Tibial artery (tissue), 4 donors: ENCODE results near the gene ACOT2.
A peak's percentile ranks its signal among the peaks of the same experiment; 100 is the strongest.
"Not testable (repeated sequence)": the region's sequence is repeated elsewhere in the genome, so short reads cannot be mapped to it uniquely, and the experiment has no call there.

Source experiments
- DNase-seq, 2 donors: peaks; one replicate each; pipeline ENCODE4 v3.0.0-alpha.2; 2019
- H3K27ac ChIP-seq, 2 donors: fragments of 200-600 bp; sonication (generic) in 1 of 2; 1 replicate in 1 of 2; 2 replicates in 1 of 2; pipeline ENCODE4 v1.5.1; 2018 to 2019; ENCODE audit warnings: mild to moderate bottlenecking in 1 of 2
- H3K27me3 ChIP-seq, 2 donors: fragments of 200-600 bp; sonication (generic) in 1 of 2; one replicate each; pipeline versions ENCODE4 v1.5.1 to v1.6.0; 2016 to 2019
- H3K36me3 ChIP-seq, 3 donors: fragments of 200-600 bp; sonication (generic) in 2 of 3; one replicate each; pipeline ENCODE4 v1.5.1; 2016 to 2019; ENCODE audit warnings: mild to moderate bottlenecking in 2 of 3
- H3K4me1 ChIP-seq, 4 donors: fragments of 200-600 bp; sonication (generic) in 2 of 4; 1 replicate in 3 of 4; 2 replicates in 1 of 4; pipeline ENCODE4 v1.5.1; 2016 to 2019
- H3K4me3 ChIP-seq, 2 donors: fragments of 200-600 bp; sonication (generic) in 1 of 2; 1 replicate in 1 of 2; 2 replicates in 1 of 2; pipeline ENCODE4 v1.5.1; 2018 to 2019; ENCODE audit warnings: mild to moderate bottlenecking in 2 of 2
- H3K9me3 ChIP-seq, 3 donors: fragments of 200-600 bp; sonication (generic) in 1 of 3; one replicate each; pipeline ENCODE4 v1.5.1; 2016 to 2019
- intact Hi-C: fragments of 100-400 bp; cut with DNase I; formaldehyde crosslinking; loops from one replicate; pipeline ENCODE4 v1.15.0; 2023; ENCODE audit warnings: low total_unique reads
- TF ChIP-seq, protein P1 (sequence below), 2 experiments: fragments of 200-600 bp in 1 of 2; fragments of 450-650 bp in 1 of 2; IDR thresholded peaks; one replicate each; pipeline ENCODE4 v1.5.1; 2017 to 2019; ENCODE audit warnings: antibody characterized with exemption in 2 of 2, mild to moderate bottlenecking in 1 of 2, moderate library complexity in 1 of 2

The ACOT2 gene

DNA sequence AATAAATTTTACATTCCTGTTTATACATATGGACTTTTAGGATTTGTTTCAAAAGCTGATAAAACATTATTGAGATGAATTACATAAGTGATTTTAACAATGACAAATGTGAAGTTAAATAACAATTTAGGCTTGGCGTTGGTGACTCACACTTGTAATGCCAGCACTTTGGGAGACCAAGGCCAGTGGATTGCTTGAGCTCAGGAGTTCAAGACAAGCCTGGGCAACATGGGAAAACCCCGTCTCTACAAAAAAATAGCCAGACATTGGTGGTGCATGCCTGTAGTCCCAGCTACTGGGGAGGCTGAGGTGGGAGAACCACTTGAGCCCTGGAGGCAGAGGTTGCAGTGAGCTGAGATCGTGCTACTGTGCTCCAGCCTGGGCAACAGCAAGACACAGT is 7.4 kb downstream of the ACOT2 start:
- DNase-seq = no peak
- TF ChIP-seq, protein P1, sequence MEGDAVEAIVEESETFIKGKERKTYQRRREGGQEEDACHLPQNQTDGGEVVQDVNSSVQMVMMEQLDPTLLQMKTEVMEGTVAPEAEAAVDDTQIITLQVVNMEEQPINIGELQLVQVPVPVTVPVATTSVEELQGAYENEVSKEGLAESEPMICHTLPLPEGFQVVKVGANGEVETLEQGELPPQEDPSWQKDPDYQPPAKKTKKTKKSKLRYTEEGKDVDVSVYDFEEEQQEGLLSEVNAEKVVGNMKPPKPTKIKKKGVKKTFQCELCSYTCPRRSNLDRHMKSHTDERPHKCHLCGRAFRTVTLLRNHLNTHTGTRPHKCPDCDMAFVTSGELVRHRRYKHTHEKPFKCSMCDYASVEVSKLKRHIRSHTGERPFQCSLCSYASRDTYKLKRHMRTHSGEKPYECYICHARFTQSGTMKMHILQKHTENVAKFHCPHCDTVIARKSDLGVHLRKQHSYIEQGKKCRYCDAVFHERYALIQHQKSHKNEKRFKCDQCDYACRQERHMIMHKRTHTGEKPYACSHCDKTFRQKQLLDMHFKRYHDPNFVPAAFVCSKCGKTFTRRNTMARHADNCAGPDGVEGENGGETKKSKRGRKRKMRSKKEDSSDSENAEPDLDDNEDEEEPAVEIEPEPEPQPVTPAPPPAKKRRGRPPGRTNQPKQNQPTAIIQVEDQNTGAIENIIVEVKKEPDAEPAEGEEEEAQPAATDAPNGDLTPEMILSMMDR (IDR thresholded peaks at IDR 0.05) = no peak
- no peak overlapping the region for H3K4me3 ChIP-seq
- H3K27me3 ChIP-seq = no peaks in the 10 kb centered on the region
- H3K4me1 ChIP-seq = peaks cover 0 to under 1% (median 0%) of the 10 kb centered on the region in 4 donors
- H3K36me3 ChIP-seq = peaks cover 22 to 55% (median 31%) of the 10 kb centered on the region in 3 donors
- intact Hi-C loops = no loop called here
- no peak overlapping the region for H3K27ac ChIP-seq
- H3K9me3 ChIP-seq = no peaks in the 10 kb centered on the region

- H3K4me1 ChIP-seq, H3K27ac ChIP-seq, intact Hi-C loops: not testable (repeated sequence)
Observed at GRCh38 chr14:73577214-73577613, 8.2 kb downstream of the ACOT2 start.

DNA sequence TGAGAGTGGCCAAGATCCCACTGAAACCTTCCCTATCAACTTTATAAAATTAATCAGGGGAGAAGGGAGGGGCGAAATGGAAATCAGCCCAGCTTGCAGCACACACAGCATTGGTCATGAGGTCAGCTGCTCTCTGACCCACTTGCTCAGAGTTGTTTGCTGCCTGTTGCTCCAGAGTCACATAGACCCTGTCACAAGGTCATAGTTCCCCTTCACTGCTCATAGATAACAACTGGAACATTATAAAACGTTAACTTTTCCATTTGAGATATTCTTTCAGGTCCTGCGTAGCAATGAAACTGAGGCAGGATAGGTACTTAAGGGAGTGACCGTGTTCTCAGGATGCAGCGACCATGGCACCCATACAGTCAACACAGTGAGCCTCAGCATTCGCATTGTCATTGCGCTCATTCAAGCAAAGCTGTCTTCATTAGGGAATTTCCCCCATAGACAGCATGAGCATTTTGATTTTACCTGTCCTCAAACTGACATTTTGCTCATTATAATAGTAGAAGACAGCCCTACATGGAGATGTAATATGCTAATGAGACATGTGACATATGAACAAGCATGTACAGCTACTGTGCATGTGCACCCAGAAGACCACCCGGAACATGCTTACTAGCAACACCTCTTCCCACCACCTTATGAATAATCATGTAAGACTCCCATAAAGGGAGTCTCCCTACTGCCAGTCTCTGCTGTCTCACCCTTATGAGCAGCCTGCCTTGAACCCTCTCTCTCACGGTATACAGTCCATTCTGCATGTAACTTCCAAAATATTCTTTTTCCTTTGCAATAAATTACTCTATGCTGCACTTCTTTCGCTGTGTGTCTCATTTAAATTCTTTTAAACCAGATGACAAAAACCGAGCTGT is 13.3 kb downstream of the ACOT2 start:
- H3K4me1 ChIP-seq, intact Hi-C loops, H3K27ac ChIP-seq, DNase-seq, H3K9me3 ChIP-seq, H3K27me3 ChIP-seq, H3K4me3 ChIP-seq: not testable (repeated sequence)
- H3K36me3 ChIP-seq = peaks cover 12 to 40% (median 12%) of the 10 kb centered on the region in 3 donors

More at GRCh38 chr14:73577214-73577613, 8.2 kb downstream of the ACOT2 start:
- not testable (repeated sequence) for H3K9me3 ChIP-seq, H3K4me3 ChIP-seq, DNase-seq, H3K27me3 ChIP-seq
- peaks cover 22 to 55% (median 31%) of the 10 kb centered on the region in 3 donors for H3K36me3 ChIP-seq

DNA sequence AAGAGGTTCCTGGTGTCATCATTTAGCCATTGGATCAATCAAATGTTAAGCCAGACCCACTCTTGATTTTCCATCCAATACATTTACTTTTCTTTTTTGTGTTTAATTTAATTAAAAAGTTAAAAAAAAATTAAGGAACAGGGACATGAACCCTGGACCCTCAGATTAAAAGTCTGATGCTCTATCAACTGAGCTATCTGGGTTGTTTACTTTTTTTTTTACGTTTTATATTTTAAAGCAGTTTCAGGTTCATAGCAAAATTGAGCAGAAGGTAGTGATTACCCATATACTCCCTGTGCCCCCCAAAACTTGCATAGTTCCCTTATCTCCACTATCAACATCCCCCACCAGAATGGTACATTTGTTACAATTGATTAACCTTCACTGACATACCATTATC is 19.7 kb downstream of the ACOT2 start:
- no peak overlapping the region for H3K4me3 ChIP-seq
- intact Hi-C loops = no loop called here
- H3K36me3 ChIP-seq = no peaks in the 10 kb centered on the region
- no peak for DNase-seq
- peaks cover 0 to 12% (median 7%) of the 10 kb centered on the region in 4 donors for H3K4me1 ChIP-seq
- no peaks in the 10 kb centered on the region for H3K27me3 ChIP-seq
- no peak overlapping the region for H3K27ac ChIP-seq
- TF ChIP-seq, protein P1 (IDR thresholded peaks at IDR 0.05) = no peak
- H3K9me3 ChIP-seq = no peaks in the 10 kb centered on the region

- H3K4me3 ChIP-seq = no peak overlapping the region
- H3K9me3 ChIP-seq = no peaks in the 10 kb centered on the region
- no peak overlapping the region for H3K27ac ChIP-seq
- no peak for DNase-seq
- intact Hi-C loops = no loop called here
- H3K4me1 ChIP-seq = peaks cover 0 to 12% (median 7%) of the 10 kb centered on the region in 4 donors
- no peaks in the 10 kb centered on the region for H3K27me3 ChIP-seq
- H3K36me3 ChIP-seq = no peaks in the 10 kb centered on the region
- TF ChIP-seq, protein P1 (IDR thresholded peaks at IDR 0.05) = no peak
Observed at GRCh38 chr14:73589116-73589515, 20.1 kb downstream of the ACOT2 start.

GRCh38 chr14:73590673-73591004 is 21.6 kb downstream of the ACOT2 start:
- DNase-seq, intact Hi-C loops, H3K36me3 ChIP-seq, H3K27ac ChIP-seq, H3K4me3 ChIP-seq, H3K27me3 ChIP-seq, H3K9me3 ChIP-seq: not testable (repeated sequence)
- peaks cover 0 to 12% (median 7%) of the 10 kb centered on the region in 4 donors for H3K4me1 ChIP-seq

DNA sequence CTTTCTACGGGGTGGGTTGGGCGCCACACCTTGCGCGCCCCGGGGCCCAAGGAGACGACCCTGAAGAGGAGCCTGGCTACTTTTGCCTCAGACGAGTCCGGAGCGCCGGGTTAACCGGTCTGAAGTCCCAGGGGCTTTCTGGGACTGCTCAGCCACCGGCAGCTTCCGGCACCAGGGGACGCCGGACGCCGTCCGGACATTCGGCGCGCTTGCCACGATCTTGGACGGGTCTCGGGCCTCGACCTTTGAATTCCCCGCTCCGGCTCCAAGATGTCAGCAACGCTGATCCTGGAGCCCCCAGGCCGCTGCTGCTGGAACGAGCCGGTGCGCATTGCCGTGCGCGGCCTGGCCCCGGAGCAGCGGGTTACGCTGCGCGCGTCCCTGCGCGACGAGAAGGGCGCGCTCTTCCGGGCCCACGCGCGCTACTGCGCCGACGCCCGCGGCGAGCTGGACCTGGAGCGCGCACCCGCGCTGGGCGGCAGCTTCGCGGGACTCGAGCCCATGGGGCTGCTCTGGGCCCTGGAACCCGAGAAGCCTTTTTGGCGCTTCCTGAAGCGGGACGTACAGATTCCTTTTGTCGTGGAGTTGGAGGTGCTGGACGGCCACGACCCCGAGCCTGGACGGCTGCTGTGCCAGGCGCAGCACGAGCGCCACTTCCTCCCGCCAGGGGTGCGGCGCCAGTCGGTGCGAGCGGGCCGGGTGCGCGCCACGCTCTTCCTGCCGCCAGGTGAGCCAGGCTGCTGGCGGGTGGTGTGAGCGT is 22.9 kb downstream of the ACOT2 start, which contains the start of gene ACOT4:
Gene ACOT4 (plus strand): TSS at position 184 of the 760 bp plus-strand sequence. CDS start 87 bp downstream, at position 271.
- Histone ChIP-seq H3K27me3 (no peaks in the 10 kb centered on the region), H3K27ac (no peak within 1 kb of the TSS), H3K4me3 (peak within 1 kb of the TSS; percentile 52 to 53), H3K9me3 (no peaks in the 10 kb centered on the region), H3K36me3 (no peaks in the 10 kb centered on the region), H3K4me1 (peaks cover 0 to 12% (median 7%) of the 10 kb centered on the region in 4 donors)
- intact Hi-C loops = no loop called here
- TF ChIP-seq, protein P1 (IDR thresholded peaks at IDR 0.05) = no peak
- DNase-seq = no peak
